Keratinocyte (primary cell): ENCODE measurements around the gene DGCR8. TPM values are rescaled to one million over a fixed set of nuclear protein-coding genes. Genes with fewer than 3 reads are reported as not detected.

Experiments used
- DNase-seq: peaks from one replicate; pipeline ENCODE4 v3.0.0-alpha.2; 2011; ENCODE audit warnings: low read depth, missing footprints, low spot score
- FAIRE-seq: peaks from 2 replicates; lab custom pipeline; 2011; peaks lifted over from hg19 to GRCh38; lab: Jason Lieb, UNC
- H2AFZ ChIP-seq: 2 replicates; pipeline ENCODE4 v1.6.0; 2012; ENCODE audit warnings: low read length, control low read depth, inconsistent platforms; ENCODE audit not compliant: control insufficient read depth
- H3K27ac ChIP-seq: 2 replicates; pipeline ENCODE4 v1.5.1; 2011; ENCODE audit warnings: low read length; ENCODE audit not compliant: control insufficient read depth, insufficient read depth
- H3K27me3 ChIP-seq: 3 replicates; pipeline ENCODE4 v1.6.0; 2011; ENCODE audit warnings: low read length; ENCODE audit not compliant: control insufficient read depth, insufficient read depth; ENCODE audit errors: extremely low read depth
- H3K36me3 ChIP-seq, 2 experiments: 2 replicates in 1 of 2; 3 replicates in 1 of 2; pipeline ENCODE4 v1.5.1; 2011; ENCODE audit warnings: low read length in 2 of 2, mild to moderate bottlenecking in 1 of 2; ENCODE audit not compliant: control insufficient read depth in 2 of 2, insufficient read depth in 2 of 2; ENCODE audit errors: extremely low read depth in 1 of 2
- H3K4me1 ChIP-seq: 3 replicates; pipeline ENCODE4 v1.5.1; 2011; ENCODE audit warnings: low read length; ENCODE audit not compliant: control insufficient read depth, insufficient read depth; ENCODE audit errors: extremely low read depth
- H3K4me2 ChIP-seq: 3 replicates; pipeline ENCODE4 v1.6.0; 2011; ENCODE audit warnings: low read depth, low read length; ENCODE audit not compliant: control insufficient read depth, insufficient read depth; ENCODE audit errors: extremely low read depth
- H3K4me3 ChIP-seq, 3 experiments: fragments of 200-600 bp in 1 of 3; sonication (generic) in 1 of 3; 2 replicates in 2 of 3; 3 replicates in 1 of 3; pipeline ENCODE4 v1.5.1; 2011 to 2016; ENCODE audit warnings: low read length in 3 of 3, mild to moderate bottlenecking in 3 of 3, control low read depth in 2 of 3, inconsistent platforms in 1 of 3, low read depth in 1 of 3, mixed read lengths in 1 of 3, mixed run types in 1 of 3, moderate library complexity in 1 of 3; ENCODE audit not compliant: control insufficient read depth in 2 of 3, insufficient read depth in 2 of 3; ENCODE audit errors: extremely low read depth in 1 of 3
- H3K79me2 ChIP-seq: 2 replicates; pipeline ENCODE4 v1.6.0; 2012; ENCODE audit warnings: low read length; ENCODE audit not compliant: control insufficient read depth, insufficient read depth
- H3K9ac ChIP-seq: 3 replicates; pipeline ENCODE4 v1.6.0; 2011; ENCODE audit warnings: low read length; ENCODE audit not compliant: control insufficient read depth, insufficient read depth; ENCODE audit errors: extremely low read depth
- H3K9me1 ChIP-seq: 3 replicates; pipeline ENCODE4 v1.6.0; 2011; ENCODE audit warnings: low read length; ENCODE audit not compliant: control insufficient read depth, insufficient read depth; ENCODE audit errors: extremely low read depth
- H3K9me3 ChIP-seq: 2 replicates; pipeline ENCODE4 v1.5.1; 2012; ENCODE audit warnings: low read depth, low read length; ENCODE audit not compliant: control insufficient read depth
- H4K20me1 ChIP-seq: 3 replicates; pipeline ENCODE4 v1.6.0; 2011; ENCODE audit warnings: low read length; ENCODE audit not compliant: control insufficient read depth, insufficient read depth; ENCODE audit errors: extremely low read depth
- CTCF ChIP-seq, 3 experiments: IDR thresholded peaks in 1 of 3; conservative IDR thresholded peaks in 1 of 3; optimal IDR thresholded peaks in 1 of 3; 2 replicates in 2 of 3; 3 replicates in 1 of 3; pipeline versions ENCODE3 to v1.5.1; 2011; ENCODE audit warnings: low read length in 3 of 3, mild to moderate bottlenecking in 3 of 3, moderate library complexity in 2 of 3, control low read depth in 1 of 3, inconsistent platforms in 1 of 3; ENCODE audit not compliant: insufficient read depth in 2 of 3; ENCODE audit errors: extremely low read depth in 1 of 3
- EZH2 ChIP-seq: IDR thresholded peaks from one replicate; pipeline ENCODE4 v1.6.1; 2012; ENCODE audit warnings: inconsistent platforms, mild to moderate bottlenecking, low read length, moderate library complexity
- dilution Hi-C: fragments of 300-500 bp; cut with MboI; formaldehyde crosslinking; loops from one replicate; pipeline ENCODE4 v1.7.0; 2020; ENCODE audit warnings: low sequenced_read_pairs; ENCODE audit not compliant: extremely low pct_ligation_motif_present
- polyA plus RNA-seq, 5 experiments: library from polyadenylated mRNA; depleted of rRNA in 3 of 5; stranded (reverse) in 3 of 5; stranded (forward) in 1 of 5; unstranded in 1 of 5; fragments of >200 nt; gene quantifications; 1 replicate in 1 of 5; 2 replicates in 3 of 5; 3 replicates in 1 of 5; pipeline versions ENCODE4 v1.2.1 to v1.2.3, GENCODE V29; 2011 to 2012; ENCODE audit warnings: missing spikeins in 2 of 5, low read depth in 1 of 5, low replicate concordance in 1 of 5

DGCR8 gene
- polyA plus RNA-seq, 1 donor (not counting 4 experiments of a cell fraction or from before 2014, with no cell fraction given): 17.2 TPM

- Histone ChIP-seq H4K20me1 (peaks cover 16% of the 10 kb centered on the region), H3K4me3 (no peak overlapping the region), H3K9ac (no peak overlapping the region), H3K27me3 (no peaks in the 10 kb centered on the region), H3K36me3 (peaks cover 39 to 58% of the 10 kb centered on the region in 2 experiments), H3K27ac (no peak overlapping the region), H3K4me1 (peaks cover 14% of the 10 kb centered on the region), H3K79me2 (peaks cover 61% of the 10 kb centered on the region), H2AFZ (no peak overlapping the region), H3K9me1 (peaks cover 5% of the 10 kb centered on the region), H3K9me3 (no peaks in the 10 kb centered on the region), H3K4me2 (no peak overlapping the region)
- no peak for TF ChIP-seq EZH2
- no peak for TF ChIP-seq CTCF (optimal IDR thresholded peaks at IDR 0.05 in 1 of 3, IDR thresholded peaks at IDR 0.05 in 1 of 3, conservative IDR thresholded peaks at IDR 0.05 in 1 of 3; ENCODE audit: extremely low read depth in 1 of 3, insufficient read depth in 2 of 3, low read length in 3 of 3)
- dilution Hi-C loops: no loop called here
- DNase-seq: no peak
- FAIRE-seq: no peak
Observed at GRCh38 chr22:20086101-20086599, 6.1 kb downstream of the DGCR8 start.

GRCh38 chr22:20086763-20087162, 6.7 kb downstream of the DGCR8 start:
- Histone ChIP-seq H4K20me1 (peaks cover 16% of the 10 kb centered on the region), H3K4me1 (peaks cover 8% of the 10 kb centered on the region), H3K27ac (no peak overlapping the region), H3K9me1 (peaks cover 5% of the 10 kb centered on the region), H3K36me3 (peaks cover 42 to 62% of the 10 kb centered on the region in 2 experiments), H3K27me3 (no peaks in the 10 kb centered on the region), H3K9me3 (no peaks in the 10 kb centered on the region), H2AFZ (no peak overlapping the region), H3K79me2 (peaks cover 55% of the 10 kb centered on the region), H3K4me3 (no peak overlapping the region), H3K9ac (no peak overlapping the region), H3K4me2 (no peak overlapping the region)
- TF ChIP-seq CTCF (optimal IDR thresholded peaks at IDR 0.05 in 1 of 3, IDR thresholded peaks at IDR 0.05 in 1 of 3, conservative IDR thresholded peaks at IDR 0.05 in 1 of 3; ENCODE audit: extremely low read depth in 1 of 3, insufficient read depth in 2 of 3, low read length in 3 of 3) (no peak), EZH2 (no peak)
- DNase-seq (no peak), FAIRE-seq (no peak)
- dilution Hi-C loops: no loop called here
